Endodermal cell (in vitro differentiated cells): ENCODE measurements around the gene CLDN16. TPM values are rescaled to one million over a fixed set of nuclear protein-coding genes. Genes with fewer than 3 reads are reported as not detected.

Source experiments
- DNase-seq: peaks from one replicate; pipeline ENCODE4 v3.0.0-alpha.2; 2017
- H3K27ac ChIP-seq: 2 replicates; pipeline ENCODE4 v1.5.1; 2013; ENCODE audit warnings: mild to moderate bottlenecking, low read depth, low read length, moderate library complexity
- H3K27me3 ChIP-seq: 2 replicates; pipeline ENCODE4 v1.6.1; 2013; ENCODE audit warnings: mild to moderate bottlenecking, low read length, moderate library complexity; ENCODE audit not compliant: insufficient read depth, control insufficient read depth, poor library complexity, severe bottlenecking
- H3K36me3 ChIP-seq: 2 replicates; pipeline ENCODE4 v1.7.0; 2013; ENCODE audit warnings: mild to moderate bottlenecking, low read length, moderate library complexity; ENCODE audit not compliant: control insufficient read depth, insufficient read depth
- H3K4me1 ChIP-seq: one replicate; pipeline ENCODE4 v1.7.0; 2013; ENCODE audit warnings: low read length; ENCODE audit not compliant: control insufficient read depth, insufficient read depth
- H3K4me3 ChIP-seq: 2 replicates; pipeline ENCODE4 v1.5.1; 2013; ENCODE audit warnings: mild to moderate bottlenecking, low read length, moderate library complexity
- H3K9ac ChIP-seq: 2 replicates; pipeline ENCODE4 v1.6.1; 2013; ENCODE audit warnings: mild to moderate bottlenecking, low read length, moderate library complexity; ENCODE audit not compliant: poor library complexity, severe bottlenecking; ENCODE audit errors: extremely low read depth
- H3K9me3 ChIP-seq: 2 replicates; pipeline ENCODE4 v1.6.1; 2013; ENCODE audit warnings: mild to moderate bottlenecking, low read length, moderate library complexity; ENCODE audit not compliant: control insufficient read depth
- H3K27ac Mint-ChIP-seq: 2 replicates; pipeline ENCODE4 v1.8.0; 2020; ENCODE audit warnings: mixed read lengths
- H3K27me3 Mint-ChIP-seq: 2 replicates; pipeline ENCODE4 v1.8.0; 2021; ENCODE audit warnings: mild to moderate bottlenecking, mixed read lengths; ENCODE audit not compliant: insufficient read depth
- H3K36me3 Mint-ChIP-seq: 2 replicates; pipeline ENCODE4 v1.8.0; 2020; ENCODE audit warnings: low read depth, mixed read lengths
- H3K4me1 Mint-ChIP-seq: 2 replicates; pipeline ENCODE4 v1.8.0; 2020; ENCODE audit warnings: mixed read lengths
- H3K4me3 Mint-ChIP-seq: 2 replicates; pipeline ENCODE4 v1.8.0; 2020; ENCODE audit warnings: mild to moderate bottlenecking, moderate library complexity, mixed read lengths
- H3K9me3 Mint-ChIP-seq: 2 replicates; pipeline ENCODE4 v1.8.0; 2020; ENCODE audit warnings: mild to moderate bottlenecking, mixed read lengths
- WGBS, 2 experiments: methylation state at CpG; one replicate each; pipeline versions ENCODE4 v1.1.5 to v1.1.7; 2013; ENCODE audit warnings: missing lambda C conversion rate in 2 of 2, mixed read lengths in 1 of 2; ENCODE audit not compliant: insufficient coverage in 1 of 2, insufficient read length in 1 of 2; 5-methylcytosine and 5-hydroxymethylcytosine counted together
- total RNA-seq, 2 donors: library from RNA; stranded (reverse); fragmentation: NEBNext Ultra II Directional in 1 of 2; extraction: Animal tissue kit (Norgen Biotek cat#: 25700) in 1 of 2; gene quantifications; 2 replicates in 1 of 2; 3 replicates in 1 of 2; pipeline ENCODE4 v1.2.1, GENCODE V29; 2021
- TF ChIP-seq, protein P1 (sequence below): fragments of 200-600 bp; sonication (generic); conservative IDR thresholded peaks from 2 replicates; pipeline ENCODE4 v1.5.0; 2021; ENCODE audit warnings: antibody characterized with exemption, mild to moderate bottlenecking

Gene CLDN16
- total RNA-seq, 2 donors from 2014 or later = 0.40 to 1.1 TPM

DNA sequence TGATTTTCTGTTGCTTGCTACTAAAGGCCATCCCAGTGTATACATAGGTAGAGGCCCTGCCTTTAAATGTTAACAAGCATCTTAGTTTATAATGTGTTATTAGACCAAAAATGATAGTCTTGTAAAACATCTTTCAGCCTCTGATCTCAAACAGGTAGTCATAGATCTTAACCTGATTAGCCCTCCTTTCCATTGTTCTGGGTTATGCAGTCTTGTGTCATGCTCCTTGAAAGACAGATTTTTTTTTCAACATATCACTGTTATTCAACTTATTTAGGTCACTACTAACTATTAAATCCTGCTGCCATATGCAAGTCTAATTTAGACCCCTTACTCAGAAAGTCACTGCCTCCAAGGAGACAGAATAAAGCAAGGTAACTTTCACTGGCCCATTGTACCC is 19.1 kb upstream of the CLDN16 start:
- H3K36me3 ChIP-seq = no peaks in the 10 kb centered on the region
- H3K4me1 Mint-ChIP-seq = peaks cover 2% of the 10 kb centered on the region
- no peaks in the 10 kb centered on the region for H3K27me3 ChIP-seq
- H3K4me1 ChIP-seq = peaks cover 4% of the 10 kb centered on the region
- no peak overlapping the region for H3K27ac ChIP-seq
- H3K4me3 Mint-ChIP-seq = no peak overlapping the region
- no peaks in the 10 kb centered on the region for H3K27me3 Mint-ChIP-seq
- H3K9me3 Mint-ChIP-seq = no peaks in the 10 kb centered on the region
- TF ChIP-seq, protein P1, sequence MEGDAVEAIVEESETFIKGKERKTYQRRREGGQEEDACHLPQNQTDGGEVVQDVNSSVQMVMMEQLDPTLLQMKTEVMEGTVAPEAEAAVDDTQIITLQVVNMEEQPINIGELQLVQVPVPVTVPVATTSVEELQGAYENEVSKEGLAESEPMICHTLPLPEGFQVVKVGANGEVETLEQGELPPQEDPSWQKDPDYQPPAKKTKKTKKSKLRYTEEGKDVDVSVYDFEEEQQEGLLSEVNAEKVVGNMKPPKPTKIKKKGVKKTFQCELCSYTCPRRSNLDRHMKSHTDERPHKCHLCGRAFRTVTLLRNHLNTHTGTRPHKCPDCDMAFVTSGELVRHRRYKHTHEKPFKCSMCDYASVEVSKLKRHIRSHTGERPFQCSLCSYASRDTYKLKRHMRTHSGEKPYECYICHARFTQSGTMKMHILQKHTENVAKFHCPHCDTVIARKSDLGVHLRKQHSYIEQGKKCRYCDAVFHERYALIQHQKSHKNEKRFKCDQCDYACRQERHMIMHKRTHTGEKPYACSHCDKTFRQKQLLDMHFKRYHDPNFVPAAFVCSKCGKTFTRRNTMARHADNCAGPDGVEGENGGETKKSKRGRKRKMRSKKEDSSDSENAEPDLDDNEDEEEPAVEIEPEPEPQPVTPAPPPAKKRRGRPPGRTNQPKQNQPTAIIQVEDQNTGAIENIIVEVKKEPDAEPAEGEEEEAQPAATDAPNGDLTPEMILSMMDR = no peak
- no peak overlapping the region for H3K9ac ChIP-seq
- H3K27ac Mint-ChIP-seq = no peak overlapping the region
- H3K4me3 ChIP-seq = no peak overlapping the region
- H3K36me3 Mint-ChIP-seq = no peaks in the 10 kb centered on the region
- no peak for DNase-seq
- no peaks in the 10 kb centered on the region for H3K9me3 ChIP-seq

DNA sequence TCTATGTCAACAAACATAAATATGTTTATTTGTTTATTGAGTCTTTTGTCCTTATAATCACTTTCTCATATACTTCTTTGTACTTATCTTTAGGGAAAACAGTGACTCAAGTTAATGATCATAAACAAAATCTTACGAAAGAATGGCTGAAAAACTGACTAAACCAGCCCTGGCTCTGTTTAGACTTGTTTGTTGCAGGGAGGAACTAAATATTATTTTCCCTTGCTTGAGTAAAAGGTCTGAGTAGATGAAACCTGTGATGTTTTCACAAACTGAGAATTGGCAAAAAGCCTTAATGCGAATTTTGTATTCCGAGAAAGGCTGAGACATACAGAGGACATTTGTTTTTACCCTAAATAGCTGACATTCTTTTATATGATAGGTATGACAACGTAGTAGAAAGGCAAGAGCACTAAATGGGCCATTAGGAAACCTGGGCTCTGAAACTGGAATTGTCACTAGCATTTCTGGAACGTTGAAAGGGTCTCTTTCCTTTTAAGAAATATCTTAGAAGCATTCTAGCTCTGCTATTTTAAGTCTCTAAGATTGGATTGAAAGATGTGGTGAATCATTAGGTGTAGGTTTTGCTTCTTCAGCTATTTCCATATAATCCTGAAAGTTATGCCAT is 18.2 kb upstream of the CLDN16 start:
- Histone ChIP-seq H3K36me3 (no peaks in the 10 kb centered on the region), H3K27me3 (no peaks in the 10 kb centered on the region), H3K9ac (no peak overlapping the region), H3K4me1 (peaks cover 4% of the 10 kb centered on the region), H3K27ac (no peak overlapping the region), H3K9me3 (no peaks in the 10 kb centered on the region), H3K4me3 (no peak overlapping the region)
- Mint-ChIP-seq H3K27ac (no peak overlapping the region), H3K27me3 (no peaks in the 10 kb centered on the region), H3K9me3 (no peaks in the 10 kb centered on the region), H3K36me3 (no peaks in the 10 kb centered on the region), H3K4me1 (peaks cover 7% of the 10 kb centered on the region), H3K4me3 (no peak overlapping the region)
- 78 to 91% methylated on average over 2 to 5 of the region's 5 CpGs for WGBS, 2 experiments
- TF ChIP-seq, protein P1 = no peak
- DNase-seq = no peak

DNA sequence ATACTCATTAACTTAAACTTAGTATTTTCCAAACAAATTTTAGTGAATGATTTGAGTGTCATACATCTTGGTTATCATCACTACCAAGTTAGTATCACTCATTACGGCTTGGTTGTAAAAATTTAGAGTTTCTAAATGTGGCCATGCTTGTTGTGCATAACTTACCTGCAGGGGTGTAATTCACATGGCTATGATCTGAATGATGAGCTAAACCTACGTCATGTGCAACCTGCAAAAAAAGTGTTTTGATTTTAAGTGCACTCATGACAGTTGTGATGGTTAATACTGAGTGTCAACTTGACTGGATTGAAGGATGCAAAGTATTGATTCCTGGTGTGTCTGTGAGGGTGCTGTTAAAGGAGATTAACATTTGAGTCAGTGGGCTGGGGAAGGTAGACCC is 17.6 kb upstream of the CLDN16 start:
- no peak for DNase-seq
- TF ChIP-seq, protein P1 = no peak
- 96% methylated on average over 2 of the region's 2 CpGs; no CpG with 5 or more reads in 1 of the 2 experiments for WGBS, 2 experiments
- no peaks in the 10 kb centered on the region for H3K27me3 ChIP-seq
- no peaks in the 10 kb centered on the region for H3K27me3 Mint-ChIP-seq
- H3K9ac ChIP-seq = no peak overlapping the region
- no peak overlapping the region for H3K27ac Mint-ChIP-seq
- no peaks in the 10 kb centered on the region for H3K9me3 ChIP-seq
- no peaks in the 10 kb centered on the region for H3K9me3 Mint-ChIP-seq
- no peak overlapping the region for H3K4me3 ChIP-seq
- no peaks in the 10 kb centered on the region for H3K36me3 Mint-ChIP-seq
- H3K36me3 ChIP-seq = no peaks in the 10 kb centered on the region
- no peak overlapping the region for H3K4me3 Mint-ChIP-seq
- no peak overlapping the region for H3K27ac ChIP-seq
- H3K4me1 Mint-ChIP-seq = peaks cover 10% of the 10 kb centered on the region
- H3K4me1 ChIP-seq = peaks cover 4% of the 10 kb centered on the region
